ENCODE measurements around the gene IGFBP1.
"Not testable (repeated sequence)": the region's sequence is repeated elsewhere in the genome, so short reads cannot be mapped to it uniquely, and the experiment has no call there.

The IGFBP1 gene

DNA sequence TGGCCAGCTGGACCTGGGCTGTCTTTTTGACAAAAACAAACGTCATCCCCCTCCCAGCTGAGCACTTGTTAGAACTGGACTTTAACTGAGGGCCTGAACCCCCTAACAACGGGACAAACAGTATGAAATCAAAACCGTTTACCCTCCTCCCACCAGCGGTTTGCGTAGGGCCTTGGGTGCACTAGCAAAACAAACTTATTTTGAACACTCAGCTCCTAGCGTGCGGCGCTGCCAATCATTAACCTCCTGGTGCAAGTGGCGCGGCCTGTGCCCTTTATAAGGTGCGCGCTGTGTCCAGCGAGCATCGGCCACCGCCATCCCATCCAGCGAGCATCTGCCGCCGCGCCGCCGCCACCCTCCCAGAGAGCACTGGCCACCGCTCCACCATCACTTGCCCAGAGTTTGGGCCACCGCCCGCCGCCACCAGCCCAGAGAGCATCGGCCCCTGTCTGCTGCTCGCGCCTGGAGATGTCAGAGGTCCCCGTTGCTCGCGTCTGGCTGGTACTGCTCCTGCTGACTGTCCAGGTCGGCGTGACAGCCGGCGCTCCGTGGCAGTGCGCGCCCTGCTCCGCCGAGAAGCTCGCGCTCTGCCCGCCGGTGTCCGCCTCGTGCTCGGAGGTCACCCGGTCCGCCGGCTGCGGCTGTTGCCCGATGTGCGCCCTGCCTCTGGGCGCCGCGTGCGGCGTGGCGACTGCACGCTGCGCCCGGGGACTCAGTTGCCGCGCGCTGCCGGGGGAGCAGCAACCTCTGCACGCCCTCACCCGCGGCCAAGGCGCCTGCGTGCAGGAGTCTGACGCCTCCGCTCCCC lies at the start of gene IGFBP1:
Gene IGFBP1 (plus strand): TSS at position 304 of the 808 bp plus-strand sequence. CDS start 165 bp downstream, at position 469.
- TF ChIP-seq, protein P1, sequence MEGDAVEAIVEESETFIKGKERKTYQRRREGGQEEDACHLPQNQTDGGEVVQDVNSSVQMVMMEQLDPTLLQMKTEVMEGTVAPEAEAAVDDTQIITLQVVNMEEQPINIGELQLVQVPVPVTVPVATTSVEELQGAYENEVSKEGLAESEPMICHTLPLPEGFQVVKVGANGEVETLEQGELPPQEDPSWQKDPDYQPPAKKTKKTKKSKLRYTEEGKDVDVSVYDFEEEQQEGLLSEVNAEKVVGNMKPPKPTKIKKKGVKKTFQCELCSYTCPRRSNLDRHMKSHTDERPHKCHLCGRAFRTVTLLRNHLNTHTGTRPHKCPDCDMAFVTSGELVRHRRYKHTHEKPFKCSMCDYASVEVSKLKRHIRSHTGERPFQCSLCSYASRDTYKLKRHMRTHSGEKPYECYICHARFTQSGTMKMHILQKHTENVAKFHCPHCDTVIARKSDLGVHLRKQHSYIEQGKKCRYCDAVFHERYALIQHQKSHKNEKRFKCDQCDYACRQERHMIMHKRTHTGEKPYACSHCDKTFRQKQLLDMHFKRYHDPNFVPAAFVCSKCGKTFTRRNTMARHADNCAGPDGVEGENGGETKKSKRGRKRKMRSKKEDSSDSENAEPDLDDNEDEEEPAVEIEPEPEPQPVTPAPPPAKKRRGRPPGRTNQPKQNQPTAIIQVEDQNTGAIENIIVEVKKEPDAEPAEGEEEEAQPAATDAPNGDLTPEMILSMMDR (IDR thresholded peaks at IDR 0.05), result no peak
- Histone ChIP-seq H3K79me2 (no peaks in the 10 kb centered on the region), H3K4me2 (ENCODE audit: low read length) (peak within 1 kb of the TSS; percentile 63), H3K27ac (no peak within 1 kb of the TSS), H3K27me3 (ENCODE audit: control insufficient read depth, insufficient read depth, low read length) (no peaks in the 10 kb centered on the region), H3K4me1 (no peaks in the 10 kb centered on the region), H3K9me3 (ENCODE audit: control insufficient read depth, low read length) (no peaks in the 10 kb centered on the region), H3K4me3 (ENCODE audit: low read depth, low read length) (no peak within 1 kb of the TSS), H3K9ac (no peak within 1 kb of the TSS), H3K36me3 (ENCODE audit: control insufficient read depth, insufficient read depth, low read length) (no peaks in the 10 kb centered on the region), H2AFZ (peak within 1 kb of the TSS; percentile 56)

DNA sequence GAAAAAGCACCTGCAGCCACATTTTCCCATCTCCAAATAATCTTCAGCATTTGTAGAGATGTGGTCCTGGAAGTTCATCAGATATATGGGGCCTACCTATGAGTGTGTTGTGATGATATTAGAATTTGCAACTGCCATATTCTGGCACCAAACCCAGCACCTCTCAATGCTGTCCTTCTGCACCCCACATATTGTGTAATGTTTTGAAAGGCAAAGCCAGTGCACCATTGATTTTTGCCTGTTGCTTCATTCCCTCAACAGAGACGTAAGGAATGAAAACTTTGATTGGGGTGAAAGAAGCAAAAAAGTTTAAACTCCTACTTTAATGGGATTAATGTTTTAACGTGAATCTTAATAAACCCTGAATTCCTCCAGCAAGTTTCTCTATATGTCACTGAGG lies 49.4 kb upstream of the IGFBP1 start:
- H3K4me2 ChIP-seq (ENCODE audit: low read length); H2AFZ ChIP-seq; H3K4me1 ChIP-seq; H3K36me3 ChIP-seq (ENCODE audit: control insufficient read depth, insufficient read depth, low read length); H3K27ac ChIP-seq; H3K9me3 ChIP-seq (ENCODE audit: control insufficient read depth, low read length); H3K4me3 ChIP-seq (ENCODE audit: low read depth, low read length); H3K9ac ChIP-seq; H3K27me3 ChIP-seq (ENCODE audit: control insufficient read depth, insufficient read depth, low read length); H3K79me2 ChIP-seq: not testable (repeated sequence)

DNA sequence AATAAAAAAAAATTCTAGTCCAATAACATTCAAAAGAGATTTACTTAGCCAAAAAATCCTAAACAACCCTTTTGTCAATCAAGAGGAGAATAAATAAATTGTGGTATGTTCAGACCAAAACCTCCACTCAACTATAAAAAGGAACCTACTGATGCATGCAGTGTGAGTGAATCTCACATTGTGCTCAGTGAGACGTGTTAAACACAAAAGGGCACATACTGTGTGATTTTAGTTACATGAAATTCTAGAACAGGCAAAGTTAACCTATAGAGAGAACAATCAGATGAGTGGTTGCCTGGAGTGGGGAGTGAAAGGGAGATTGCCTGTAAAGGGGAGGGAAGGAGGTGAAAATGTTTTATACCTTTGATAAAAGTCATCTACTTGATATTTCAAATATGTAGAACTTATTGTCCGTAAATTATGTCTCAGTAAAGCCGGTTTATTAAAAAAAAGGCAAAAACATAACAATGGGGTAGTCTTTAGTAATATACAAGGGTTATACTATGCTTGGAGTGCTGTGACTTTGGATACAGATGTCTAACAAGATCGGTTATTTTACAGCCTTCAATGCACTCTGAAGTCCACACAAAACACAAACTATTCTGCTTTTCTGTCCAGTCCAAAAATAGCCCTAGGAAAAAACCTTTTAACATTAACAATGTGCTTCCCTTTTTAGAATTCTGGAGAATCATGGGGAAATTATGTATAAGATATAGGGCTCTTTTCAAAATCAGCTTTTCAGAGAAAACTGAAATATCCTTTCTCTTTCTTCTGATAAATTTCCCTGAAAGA lies 46.2 kb upstream of the IGFBP1 start:
- H3K9ac ChIP-seq; H3K36me3 ChIP-seq (ENCODE audit: control insufficient read depth, insufficient read depth, low read length); H3K27ac ChIP-seq; H3K9me3 ChIP-seq (ENCODE audit: control insufficient read depth, low read length); H2AFZ ChIP-seq; H3K4me2 ChIP-seq (ENCODE audit: low read length); H3K4me1 ChIP-seq; H3K4me3 ChIP-seq (ENCODE audit: low read depth, low read length); H3K79me2 ChIP-seq; H3K27me3 ChIP-seq (ENCODE audit: control insufficient read depth, insufficient read depth, low read length): not testable (repeated sequence)

DNA sequence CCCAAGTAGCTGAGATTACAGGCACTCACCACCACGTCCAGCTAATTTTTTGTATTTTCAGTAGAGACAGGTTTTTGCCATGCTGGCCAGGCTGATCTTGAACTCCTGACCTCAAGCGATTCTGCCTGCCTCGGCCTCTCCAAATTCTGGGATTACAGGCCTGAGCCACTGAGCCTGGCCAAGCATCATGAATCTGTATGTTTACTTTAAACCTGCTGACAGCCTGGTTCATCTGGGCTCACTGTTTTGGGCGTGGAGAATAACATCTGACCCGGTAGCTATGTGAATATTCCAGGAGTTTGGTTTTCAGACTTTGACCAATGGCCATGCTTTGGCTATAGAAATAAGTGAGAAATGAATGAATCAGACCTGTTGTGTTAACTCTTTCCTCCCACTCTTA lies 41.8 kb upstream of the IGFBP1 start:
- H3K4me3 ChIP-seq (ENCODE audit: low read depth, low read length); H3K36me3 ChIP-seq (ENCODE audit: control insufficient read depth, insufficient read depth, low read length); H3K9me3 ChIP-seq (ENCODE audit: control insufficient read depth, low read length): not testable (repeated sequence)

DNA sequence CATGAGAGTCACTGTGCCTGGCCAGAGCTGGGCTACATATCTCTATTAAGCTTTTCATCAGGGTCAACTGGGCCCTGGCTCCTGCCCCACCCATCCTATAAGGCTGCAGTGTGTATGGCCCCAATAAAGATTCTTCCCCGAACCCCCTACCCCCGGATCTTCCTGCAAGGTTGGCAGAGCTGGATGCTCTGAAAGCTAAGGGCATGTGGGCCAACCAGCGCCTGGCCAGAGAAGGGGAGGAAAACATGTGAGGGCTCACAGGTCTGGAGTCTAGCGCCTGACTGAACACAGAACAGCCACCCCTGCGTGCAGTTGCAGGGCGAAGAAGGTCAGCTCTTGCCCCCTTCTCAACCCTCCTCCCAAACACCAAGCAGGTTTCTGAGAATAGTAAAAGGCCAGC lies 39.6 kb upstream of the IGFBP1 start:
- not testable (repeated sequence) for H3K27me3 ChIP-seq (ENCODE audit: control insufficient read depth, insufficient read depth, low read length); H3K79me2 ChIP-seq; H3K4me3 ChIP-seq (ENCODE audit: low read depth, low read length); H3K9ac ChIP-seq; H3K36me3 ChIP-seq (ENCODE audit: control insufficient read depth, insufficient read depth, low read length); H2AFZ ChIP-seq; H3K9me3 ChIP-seq (ENCODE audit: control insufficient read depth, low read length); H3K4me1 ChIP-seq; H3K27ac ChIP-seq; H3K4me2 ChIP-seq (ENCODE audit: low read length)

More for the DNA sequence above, 41.8 kb upstream of the IGFBP1 start:
- not testable (repeated sequence) for H3K79me2 ChIP-seq; H3K27me3 ChIP-seq (ENCODE audit: control insufficient read depth, insufficient read depth, low read length); H3K4me2 ChIP-seq (ENCODE audit: low read length); H3K9ac ChIP-seq; H2AFZ ChIP-seq; H3K4me1 ChIP-seq; H3K27ac ChIP-seq

DNA sequence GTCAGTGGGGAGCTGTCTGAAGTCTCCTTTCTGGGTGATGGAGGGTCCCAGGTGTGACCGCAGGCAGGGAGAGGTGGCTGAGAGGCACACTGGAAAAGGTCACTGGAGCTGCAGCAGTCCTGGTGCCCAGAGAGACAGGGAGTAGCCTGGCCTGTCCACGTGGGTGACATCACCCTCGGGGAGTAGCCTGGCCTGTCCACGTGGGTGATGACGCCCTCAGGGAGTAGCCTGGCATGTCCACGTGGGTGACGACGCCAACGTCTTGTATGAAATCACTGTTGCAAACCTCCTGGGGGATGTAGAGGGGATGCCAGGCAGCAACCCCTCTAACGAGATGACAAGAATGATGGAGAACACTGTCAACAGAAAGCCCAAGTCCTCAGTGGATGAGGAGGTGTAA lies 35.3 kb upstream of the IGFBP1 start:
- not testable (repeated sequence) for H2AFZ ChIP-seq; H3K36me3 ChIP-seq (ENCODE audit: control insufficient read depth, insufficient read depth, low read length); H3K79me2 ChIP-seq; H3K4me2 ChIP-seq (ENCODE audit: low read length); H3K9ac ChIP-seq; H3K27me3 ChIP-seq (ENCODE audit: control insufficient read depth, insufficient read depth, low read length); H3K4me3 ChIP-seq (ENCODE audit: low read depth, low read length); H3K27ac ChIP-seq; H3K4me1 ChIP-seq; H3K9me3 ChIP-seq (ENCODE audit: control insufficient read depth, low read length)

DNA sequence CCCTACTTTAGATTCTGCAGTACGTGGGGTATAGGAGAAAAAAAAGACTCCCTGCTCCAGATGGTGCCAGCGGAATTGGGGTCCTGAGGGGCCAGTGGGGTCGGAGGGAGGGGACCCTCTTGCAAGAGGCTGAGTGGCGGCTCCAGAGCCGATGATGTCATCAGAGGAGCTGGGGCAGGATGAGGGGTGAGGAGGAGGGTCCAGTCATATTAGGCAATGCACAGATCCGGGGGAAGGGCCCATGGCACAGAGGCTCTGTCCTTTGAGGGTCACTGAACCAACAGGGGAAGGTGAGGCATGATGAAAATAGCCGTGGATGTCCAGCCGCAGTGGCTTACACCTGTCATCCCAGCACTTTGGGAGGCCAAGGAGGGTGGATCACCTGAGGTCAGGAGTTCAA lies 34.8 kb upstream of the IGFBP1 start:
- not testable (repeated sequence) for H3K4me2 ChIP-seq (ENCODE audit: low read length); H3K9me3 ChIP-seq (ENCODE audit: control insufficient read depth, low read length); H2AFZ ChIP-seq; H3K4me1 ChIP-seq; H3K27ac ChIP-seq; H3K4me3 ChIP-seq (ENCODE audit: low read depth, low read length); H3K79me2 ChIP-seq; H3K36me3 ChIP-seq (ENCODE audit: control insufficient read depth, insufficient read depth, low read length); H3K9ac ChIP-seq; H3K27me3 ChIP-seq (ENCODE audit: control insufficient read depth, insufficient read depth, low read length)

DNA sequence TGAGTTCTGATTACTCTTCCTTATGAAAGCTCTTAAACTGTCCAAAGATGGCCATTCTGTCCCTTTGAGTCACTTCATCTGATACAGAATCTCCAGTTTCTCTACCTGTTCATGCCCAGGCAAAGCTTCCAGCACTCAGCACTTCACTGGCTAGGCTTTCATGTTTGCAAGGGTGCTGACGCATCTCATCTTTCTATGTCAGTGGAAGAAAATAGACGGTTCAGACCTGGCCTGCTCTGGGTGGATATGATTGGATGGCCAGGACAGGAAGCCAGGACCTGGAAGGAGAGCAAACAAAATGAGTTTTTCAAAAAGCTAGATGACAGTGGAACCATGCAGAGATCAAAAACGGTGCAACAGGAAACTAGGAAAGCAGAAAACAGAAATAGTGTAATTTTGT lies 32.6 kb upstream of the IGFBP1 start:
- H2AFZ ChIP-seq; H3K4me3 ChIP-seq (ENCODE audit: low read depth, low read length): not testable (repeated sequence)

DNA sequence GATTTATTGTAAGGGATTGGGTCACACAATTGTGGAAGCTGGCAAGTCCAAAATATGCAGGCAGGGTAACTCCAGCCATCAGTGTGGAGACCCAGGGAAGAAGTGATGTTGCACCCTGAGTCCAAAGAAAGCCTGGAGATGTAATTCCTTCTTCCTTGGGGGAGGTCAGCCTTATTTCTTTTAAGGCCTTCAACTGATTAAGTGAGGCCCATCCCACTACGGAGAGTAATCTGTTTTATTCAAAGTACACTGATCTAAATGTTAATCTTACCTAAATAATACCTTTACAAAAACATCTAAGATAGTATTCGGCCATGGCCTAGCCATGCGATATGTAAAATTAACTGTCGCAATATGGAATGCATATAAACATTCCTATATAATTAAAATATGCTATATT lies 31.4 kb upstream of the IGFBP1 start:
- not testable (repeated sequence) for H3K9me3 ChIP-seq (ENCODE audit: control insufficient read depth, low read length); H3K4me1 ChIP-seq; H3K4me2 ChIP-seq (ENCODE audit: low read length); H3K9ac ChIP-seq; H3K27ac ChIP-seq; H3K4me3 ChIP-seq (ENCODE audit: low read depth, low read length); H3K79me2 ChIP-seq; H2AFZ ChIP-seq; H3K27me3 ChIP-seq (ENCODE audit: control insufficient read depth, insufficient read depth, low read length); H3K36me3 ChIP-seq (ENCODE audit: control insufficient read depth, insufficient read depth, low read length)

More for the DNA sequence above, 32.6 kb upstream of the IGFBP1 start:
- not testable (repeated sequence) for H3K9ac ChIP-seq; H3K36me3 ChIP-seq (ENCODE audit: control insufficient read depth, insufficient read depth, low read length); H3K27ac ChIP-seq; H3K4me1 ChIP-seq; H3K79me2 ChIP-seq; H3K27me3 ChIP-seq (ENCODE audit: control insufficient read depth, insufficient read depth, low read length); H3K9me3 ChIP-seq (ENCODE audit: control insufficient read depth, low read length); H3K4me2 ChIP-seq (ENCODE audit: low read length)
